Measurements from ENCODE around the gene CPLX1. TPM values are rescaled to one million over a fixed set of nuclear protein-coding genes. Genes with fewer than 3 reads are reported as not detected.
"Not testable (repeated sequence)": the region's sequence is repeated elsewhere in the genome, so short reads cannot be mapped to it uniquely, and the experiment has no call there.

CPLX1 gene
- total and polyA plus RNA-seq, 7 experiments from 2014 or later, result 0.17 to 1.9 (median 0.58) TPM; not detected in 1

DNA sequence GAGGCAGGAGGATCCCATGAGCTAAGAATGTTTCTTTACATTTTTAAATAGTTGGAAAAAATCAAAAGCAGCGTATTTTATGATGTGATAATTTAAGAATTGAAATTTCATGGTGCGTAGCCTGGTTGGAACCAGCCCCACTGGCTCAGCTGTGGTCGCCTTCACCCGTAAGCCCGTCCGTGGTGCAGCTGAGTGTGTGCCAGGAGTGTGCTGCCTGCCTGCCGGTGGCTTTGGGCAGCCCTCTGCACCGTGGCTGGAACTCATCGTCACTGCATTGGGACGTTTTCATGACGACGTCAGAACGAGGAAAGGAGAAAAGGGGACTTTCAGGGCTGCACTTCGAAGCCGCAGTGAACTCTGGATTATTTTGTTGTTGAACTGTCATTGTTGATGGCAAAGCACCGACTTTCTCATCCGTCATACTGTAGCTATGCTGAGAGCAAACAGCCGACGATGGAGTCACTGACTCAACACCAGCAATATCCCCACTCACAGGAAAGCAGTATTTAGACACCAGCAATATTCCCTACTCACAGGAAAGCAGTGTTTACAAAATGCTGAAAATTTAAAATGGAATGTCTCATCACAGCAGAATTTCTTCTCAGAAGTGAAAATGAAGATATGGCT, 85.2 kb downstream of the CPLX1 start:
- CTCF ChIA-PET, result interaction anchor here (0.7 to 3.0 kb wide), 3 partner anchors 10 to 247 kb away, joined by 4 to 19 read pairs (median 6); partner anchors contain the start of gene IDUA
- Histone ChIP-seq H3K27me3 (ENCODE audit: control insufficient read depth in 2 of 2, insufficient read depth in 2 of 2, low read length in 2 of 2) (no peaks in the 10 kb centered on the region), H3K4me3 (ENCODE audit: low read length) (no peak overlapping the region), H3K27ac (ENCODE audit: low read depth, low read length) (no peak overlapping the region), H3K4me1 (ENCODE audit: control insufficient read depth in 2 of 2, insufficient read depth in 2 of 2, low read length in 2 of 2) (no peaks in the 10 kb centered on the region), H3K36me3 (ENCODE audit: control insufficient read depth in 2 of 3, insufficient read depth in 3 of 3, low read length in 3 of 3) (peaks cover 0 to 32% (median 0%) of the 10 kb centered on the region in 3 experiments), H3K9me3 (ENCODE audit: control insufficient read depth in 2 of 3, low read length in 3 of 3) (no peaks in the 10 kb centered on the region)
- POLR2A ChIA-PET, result no interaction called here
- Mint-ChIP-seq H3K27ac (no peak overlapping the region), H3K4me3 (no peak overlapping the region), H3K4me1 (peaks cover 0 to 6% (median 0%) of the 10 kb centered on the region in 7 donors), H3K36me3 (peaks cover 0 to 13% (median 4%) of the 10 kb centered on the region in 5 donors), H3K27me3 (no peaks in the 10 kb centered on the region), H3K9me3 (no peaks in the 10 kb centered on the region)
- DNase-seq, result no peak
- intact Hi-C loops (cut with micrococcal nuclease), result loop anchor here (5.0 to 10.0 kb wide), 3 partner anchors 152 to 496 kb away; no protein-coding TSS in a partner anchor
- no peak for ATAC-seq

DNA sequence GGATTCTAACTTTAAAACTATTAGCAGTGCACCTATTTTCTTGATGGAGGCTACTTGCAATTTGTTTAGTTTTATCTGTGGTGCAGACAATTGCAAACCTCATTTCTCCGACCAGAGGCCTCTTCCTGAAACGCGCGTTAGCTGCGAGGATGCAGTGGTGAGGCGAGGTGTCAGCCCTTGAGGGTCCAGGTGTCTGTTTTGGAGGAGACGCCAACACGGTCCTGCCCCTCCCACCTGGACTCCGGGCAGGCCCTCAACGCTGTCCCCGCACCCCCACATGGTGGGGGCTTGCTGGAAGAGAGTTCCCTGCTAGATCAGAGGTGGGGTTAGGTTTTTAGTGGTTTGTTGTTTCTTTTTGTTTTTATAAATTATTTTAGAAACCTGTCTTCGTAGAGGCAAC, 85.9 kb downstream of the CPLX1 start:
- Histone ChIP-seq H3K9me3 (ENCODE audit: control insufficient read depth in 2 of 3, low read length in 3 of 3) (no peaks in the 10 kb centered on the region), H3K36me3 (ENCODE audit: control insufficient read depth in 2 of 3, insufficient read depth in 3 of 3, low read length in 3 of 3) (peaks cover 0 to 39% (median 0%) of the 10 kb centered on the region in 3 experiments), H3K27ac (ENCODE audit: low read depth, low read length) (no peak overlapping the region), H3K4me3 (ENCODE audit: low read length) (no peak overlapping the region), H3K27me3 (ENCODE audit: control insufficient read depth in 2 of 2, insufficient read depth in 2 of 2, low read length in 2 of 2) (no peaks in the 10 kb centered on the region), H3K4me1 (ENCODE audit: control insufficient read depth in 2 of 2, insufficient read depth in 2 of 2, low read length in 2 of 2) (no peaks in the 10 kb centered on the region)
- intact Hi-C loops (cut with micrococcal nuclease), result loop anchor here (5.0 to 10.0 kb wide), 3 partner anchors 152 to 495 kb away; no protein-coding TSS in a partner anchor
- H3K27ac Mint-ChIP-seq, result no peak overlapping the region
- no peaks in the 10 kb centered on the region for H3K27me3 Mint-ChIP-seq
- H3K9me3 Mint-ChIP-seq, result no peaks in the 10 kb centered on the region
- no peak for DNase-seq
- POLR2A ChIA-PET, result no interaction called here
- peaks cover 0 to 20% (median 4%) of the 10 kb centered on the region in 5 donors for H3K36me3 Mint-ChIP-seq
- no peak overlapping the region for H3K4me3 Mint-ChIP-seq
- CTCF ChIA-PET, result no interaction called here
- H3K4me1 Mint-ChIP-seq, result peaks cover 0 to 6% (median 0%) of the 10 kb centered on the region in 7 donors
- ATAC-seq, result no peak

DNA sequence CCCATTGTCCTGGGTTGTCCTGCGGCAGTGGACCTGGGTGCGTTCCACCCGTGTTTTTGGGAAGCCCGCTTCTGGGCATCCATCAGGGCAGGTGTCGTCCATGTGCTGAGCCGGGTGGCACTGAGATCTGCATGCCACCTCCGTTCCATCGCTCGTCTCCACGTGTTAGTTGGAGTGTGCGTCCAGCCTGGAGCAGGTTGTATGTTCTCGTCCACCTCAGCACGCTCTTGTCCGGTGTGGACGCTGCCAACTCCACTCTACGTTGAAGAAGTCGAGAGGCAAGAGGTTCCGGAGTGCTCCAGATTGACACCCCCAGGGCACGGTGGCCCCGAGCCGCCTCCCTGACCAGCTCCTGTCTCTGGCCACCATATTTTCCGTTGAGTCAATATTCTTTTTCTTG, 86.4 kb downstream of the CPLX1 start:
- POLR2A ChIA-PET, result no interaction called here
- Mint-ChIP-seq H3K36me3 (peaks cover 0 to 24% (median 4%) of the 10 kb centered on the region in 5 donors), H3K4me1 (peaks cover 0 to 6% (median 0%) of the 10 kb centered on the region in 7 donors), H3K27me3 (no peaks in the 10 kb centered on the region), H3K27ac (peak overlapping the region in 1 of 9 donors; percentile 65), H3K4me3 (no peak overlapping the region), H3K9me3 (no peaks in the 10 kb centered on the region)
- intact Hi-C loops (cut with micrococcal nuclease), result no loop called here
- no peaks in the 10 kb centered on the region for H3K4me1 ChIP-seq (ENCODE audit: control insufficient read depth in 2 of 2, insufficient read depth in 2 of 2, low read length in 2 of 2)
- H3K27me3 ChIP-seq (ENCODE audit: control insufficient read depth in 2 of 2, insufficient read depth in 2 of 2, low read length in 2 of 2), result no peaks in the 10 kb centered on the region
- DNase-seq (no peak), ATAC-seq (no peak)
- CTCF ChIA-PET, result interaction anchor here (0.7 kb wide), 1 partner anchor 18 kb away, joined by 4 read pairs; no protein-coding TSS in a partner anchor
- H3K36me3 ChIP-seq (ENCODE audit: control insufficient read depth in 2 of 3, insufficient read depth in 3 of 3, low read length in 3 of 3), result peaks cover 0 to 44% (median 1%) of the 10 kb centered on the region in 3 experiments
- H3K27ac ChIP-seq (ENCODE audit: low read depth, low read length), result no peak overlapping the region
- H3K9me3 ChIP-seq (ENCODE audit: control insufficient read depth in 2 of 3, low read length in 3 of 3), result no peaks in the 10 kb centered on the region
- H3K4me3 ChIP-seq (ENCODE audit: low read length), result no peak overlapping the region

DNA sequence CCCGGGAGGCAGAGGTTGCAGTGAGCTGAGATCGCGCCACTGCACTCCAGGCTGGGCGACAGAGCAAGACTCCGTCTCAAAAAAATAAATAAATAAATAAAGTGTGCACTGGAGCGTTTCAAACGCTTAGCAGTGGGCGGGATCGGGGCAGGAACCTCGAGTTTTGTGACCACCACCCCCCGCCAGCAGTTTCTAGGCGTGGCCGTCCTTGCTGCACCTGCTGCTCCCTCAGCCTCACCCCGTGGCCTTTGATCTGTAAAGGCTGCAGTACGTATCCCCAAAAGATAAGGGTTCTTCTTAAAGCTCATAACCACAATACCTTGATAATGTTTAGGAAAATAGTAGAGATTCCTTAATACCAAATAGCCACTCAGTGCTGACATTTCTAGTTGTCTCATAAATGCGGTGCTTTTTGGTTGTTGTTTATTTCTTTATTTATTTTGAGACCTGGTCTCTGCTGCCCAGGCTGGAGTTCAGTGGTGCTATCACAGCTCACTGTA, 87.1 kb downstream of the CPLX1 start:
- Histone ChIP-seq H3K9me3 (ENCODE audit: control insufficient read depth in 2 of 3, low read length in 3 of 3) (no peaks in the 10 kb centered on the region), H3K4me3 (ENCODE audit: low read length) (no peak overlapping the region), H3K27me3 (ENCODE audit: control insufficient read depth in 2 of 2, insufficient read depth in 2 of 2, low read length in 2 of 2) (no peaks in the 10 kb centered on the region), H3K27ac (ENCODE audit: low read depth, low read length) (no peak overlapping the region), H3K36me3 (ENCODE audit: control insufficient read depth in 2 of 3, insufficient read depth in 3 of 3, low read length in 3 of 3) (peaks cover 0 to 47% (median 8%) of the 10 kb centered on the region in 3 experiments), H3K4me1 (ENCODE audit: control insufficient read depth in 2 of 2, insufficient read depth in 2 of 2, low read length in 2 of 2) (no peaks in the 10 kb centered on the region)
- no peaks in the 10 kb centered on the region for H3K27me3 Mint-ChIP-seq
- H3K9me3 Mint-ChIP-seq, result no peaks in the 10 kb centered on the region
- no peak overlapping the region for H3K27ac Mint-ChIP-seq
- ChIA-PET CTCF (interaction anchor here (0.7 kb wide), 1 partner anchor 18 kb away, joined by 4 read pairs; no protein-coding TSS in a partner anchor), POLR2A (no interaction called here)
- DNase-seq (no peak), ATAC-seq (no peak)
- H3K4me3 Mint-ChIP-seq, result no peak overlapping the region
- H3K36me3 Mint-ChIP-seq, result peaks cover 0 to 26% (median 4%) of the 10 kb centered on the region in 5 donors
- peaks cover 0 to 6% (median 0%) of the 10 kb centered on the region in 7 donors for H3K4me1 Mint-ChIP-seq
- intact Hi-C loops (cut with micrococcal nuclease), result no loop called here

DNA sequence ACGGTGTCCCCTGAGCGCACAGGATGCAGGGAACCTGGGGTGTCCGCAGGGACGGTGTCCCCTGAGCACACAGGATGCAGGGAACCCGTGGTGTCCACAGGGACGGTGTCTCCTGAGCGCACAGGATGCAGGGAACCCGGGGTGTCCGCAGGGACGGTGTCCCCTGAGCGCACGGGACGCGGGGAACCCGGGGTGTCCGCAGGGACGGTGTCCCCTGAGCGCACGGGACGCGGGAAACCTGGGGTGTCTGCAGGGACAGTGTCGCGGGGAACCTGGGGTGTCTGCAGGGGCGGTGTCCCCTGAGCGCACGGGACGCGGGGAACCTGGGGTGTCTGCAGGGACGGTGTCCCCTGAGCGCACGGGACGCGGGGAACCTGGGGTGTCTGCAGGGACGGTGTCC, 89.4 kb downstream of the CPLX1 start:
- H3K27ac Mint-ChIP-seq; H3K4me1 Mint-ChIP-seq; H3K4me3 ChIP-seq (ENCODE audit: low read length); H3K27me3 ChIP-seq (ENCODE audit: control insufficient read depth in 2 of 2, insufficient read depth in 2 of 2, low read length in 2 of 2); H3K9me3 Mint-ChIP-seq; H3K9me3 ChIP-seq (ENCODE audit: control insufficient read depth in 2 of 3, low read length in 3 of 3); H3K4me3 Mint-ChIP-seq; H3K27me3 Mint-ChIP-seq; H3K27ac ChIP-seq (ENCODE audit: low read depth, low read length); intact Hi-C loops (cut with micrococcal nuclease); CTCF ChIA-PET; H3K4me1 ChIP-seq (ENCODE audit: control insufficient read depth in 2 of 2, insufficient read depth in 2 of 2, low read length in 2 of 2); ATAC-seq; POLR2A ChIA-PET; DNase-seq: not testable (repeated sequence)
- H3K36me3 Mint-ChIP-seq, result peaks cover 4 to 29% (median 6%) of the 10 kb centered on the region in 5 donors
- H3K36me3 ChIP-seq (ENCODE audit: control insufficient read depth in 2 of 3, insufficient read depth in 3 of 3, low read length in 3 of 3), result peaks cover 0 to 63% (median 8%) of the 10 kb centered on the region in 3 experiments

DNA sequence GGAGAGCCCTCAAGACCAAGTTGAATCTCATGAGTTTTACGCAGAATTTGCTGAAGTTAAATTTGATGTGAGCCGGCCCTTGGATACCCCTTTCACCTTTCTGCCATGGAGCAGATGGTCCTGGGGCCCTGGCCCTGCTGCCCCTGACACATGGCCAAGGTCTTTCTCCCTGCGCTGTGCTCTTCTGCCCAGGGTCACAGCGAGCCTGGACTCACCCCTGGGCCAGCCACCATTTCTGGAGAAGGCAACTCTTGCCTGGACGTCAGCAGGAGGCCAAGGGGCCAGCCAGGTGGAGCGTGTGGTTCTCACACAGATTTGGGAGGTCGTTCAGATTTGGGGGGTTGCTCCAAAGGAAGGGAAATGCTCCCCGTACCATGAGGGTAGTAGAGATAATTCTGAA, 90.3 kb downstream of the CPLX1 start:
- H3K36me3 Mint-ChIP-seq, result peaks cover 4 to 32% (median 7%) of the 10 kb centered on the region in 5 donors
- CTCF ChIA-PET, result no interaction called here
- DNase-seq, result no peak
- H3K4me3 Mint-ChIP-seq, result no peak overlapping the region
- Histone ChIP-seq H3K4me3 (ENCODE audit: low read length) (no peak overlapping the region), H3K27me3 (ENCODE audit: control insufficient read depth in 2 of 2, insufficient read depth in 2 of 2, low read length in 2 of 2) (no peaks in the 10 kb centered on the region), H3K9me3 (ENCODE audit: control insufficient read depth in 2 of 3, low read length in 3 of 3) (no peaks in the 10 kb centered on the region), H3K4me1 (ENCODE audit: control insufficient read depth in 2 of 2, insufficient read depth in 2 of 2, low read length in 2 of 2) (no peaks in the 10 kb centered on the region), H3K27ac (ENCODE audit: low read depth, low read length) (no peak overlapping the region), H3K36me3 (ENCODE audit: control insufficient read depth in 2 of 3, insufficient read depth in 3 of 3, low read length in 3 of 3) (peaks cover 0 to 71% (median 8%) of the 10 kb centered on the region in 3 experiments)
- H3K9me3 Mint-ChIP-seq, result no peaks in the 10 kb centered on the region
- no peak overlapping the region for H3K27ac Mint-ChIP-seq
- intact Hi-C loops (cut with micrococcal nuclease), result no loop called here
- no peak for ATAC-seq
- H3K27me3 Mint-ChIP-seq, result no peaks in the 10 kb centered on the region
- POLR2A ChIA-PET, result no interaction called here
- H3K4me1 Mint-ChIP-seq, result peaks cover 0 to 2% (median 0%) of the 10 kb centered on the region in 7 donors
